SK-N-SH (cell line): ENCODE results near the gene CD69. TPM values are rescaled to one million over a fixed set of nuclear protein-coding genes. Genes with fewer than 3 reads are reported as not detected.

Experiments used
- CTCF ChIA-PET: fragments of 300-600, 350-600 bp; formaldehyde crosslinking; extraction: SDS; loops from one replicate; lab custom pipeline; 2021; lab: Yijun Ruan, JAX
- POLR2A ChIA-PET: fragments of 350-600 bp; sonication (Branson Sonifier 250); formaldehyde crosslinking; extraction: SDS; loops from one replicate; lab custom pipeline; 2020; ENCODE audit warnings: antibody characterized with exemption, inconsistent platforms; lab: Yijun Ruan, JAX
- DNase-seq: peaks from one replicate; pipeline ENCODE4 v3.0.0; 2012
- H2AFZ ChIP-seq: fragments of 200-600 bp; sonication (generic); 2 replicates; pipeline ENCODE4 v1.8.1; 2016; ENCODE audit warnings: antibody characterized with exemption, mild to moderate bottlenecking, low read depth
- H3F3A ChIP-seq: fragments of 200-600 bp; sonication (generic); replicated peaks from 2 replicates; pipeline ENCODE3; 2016; ENCODE audit warnings: antibody characterized with exemption, mild to moderate bottlenecking; ENCODE audit not compliant: insufficient read depth
- H3K27ac ChIP-seq, 2 experiments: fragments of 200-500 bp in 1 of 2; fragments of 200-600 bp in 1 of 2; sonication (Bioruptor generic) in 1 of 2; sonication (generic), shearing (Covaris generic) in 1 of 2; 2 replicates each; pipeline versions ENCODE4 v1.5.1 to v1.6.1; 2014 to 2016; ENCODE audit warnings: low read depth in 2 of 2, inconsistent platforms in 1 of 2, low read length in 1 of 2, mild to moderate bottlenecking in 1 of 2, mixed read lengths in 1 of 2
- H3K27me3 ChIP-seq: fragments of 200-600 bp; sonication (generic), shearing (Covaris generic); 2 replicates; pipeline ENCODE4 v1.6.1; 2016; ENCODE audit warnings: mixed run types; ENCODE audit not compliant: insufficient read depth
- H3K36me3 ChIP-seq, 2 experiments: fragments of 200-500 bp in 1 of 2; fragments of 200-600 bp in 1 of 2; sonication (Bioruptor generic) in 1 of 2; sonication (generic) in 1 of 2; replicated peaks in 1 of 2; 2 replicates each; pipeline versions ENCODE3 to v1.5.1; 2014 to 2016; ENCODE audit warnings: low read length in 1 of 2, mild to moderate bottlenecking in 1 of 2; ENCODE audit not compliant: insufficient read depth in 2 of 2, control insufficient read depth in 1 of 2
- H3K4me1 ChIP-seq, 2 experiments: fragments of 200-500 bp in 1 of 2; fragments of 200-600 bp in 1 of 2; sonication (Bioruptor generic) in 1 of 2; sonication (generic), shearing (Covaris generic) in 1 of 2; 2 replicates each; pipeline versions ENCODE4 v1.5.1 to v1.6.1; 2014 to 2016; ENCODE audit warnings: low read depth in 1 of 2, low read length in 1 of 2, mixed run types in 1 of 2; ENCODE audit not compliant: insufficient read depth in 2 of 2, control insufficient read depth in 1 of 2
- H3K4me2 ChIP-seq: fragments of 200-600 bp; sonication (generic), shearing (Covaris generic); 2 replicates; pipeline ENCODE4 v1.6.1; 2017; ENCODE audit warnings: mixed run types
- H3K4me3 ChIP-seq, 2 experiments: fragments of 200-500 bp in 1 of 2; fragments of 200-600 bp in 1 of 2; sonication (Bioruptor generic) in 1 of 2; sonication (generic), shearing (Covaris generic) in 1 of 2; 2 replicates each; pipeline versions ENCODE4 v1.5.1 to v1.8.1; 2014 to 2016; ENCODE audit warnings: low read depth in 2 of 2, inconsistent platforms in 1 of 2, low read length in 1 of 2, mild to moderate bottlenecking in 1 of 2, mixed read lengths in 1 of 2, moderate library complexity in 1 of 2
- H3K79me2 ChIP-seq: fragments of 200-600 bp; sonication (generic); 2 replicates; pipeline ENCODE4 v1.8.1; 2017; ENCODE audit warnings: mild to moderate bottlenecking; ENCODE audit not compliant: insufficient read depth
- H3K9ac ChIP-seq: fragments of 200-600 bp; sonication (generic); 2 replicates; pipeline ENCODE4 v1.6.1; 2017; ENCODE audit warnings: mixed run types
- H3K9me2 ChIP-seq: fragments of 200-600 bp; sonication (generic); 2 replicates; pipeline ENCODE4 v1.6.1; 2017; ENCODE audit warnings: mixed run types
- H3K9me3 ChIP-seq: fragments of 200-600 bp; sonication (generic); 2 replicates; pipeline ENCODE4 v1.6.1; 2017; ENCODE audit warnings: mixed run types, mild to moderate bottlenecking, moderate library complexity
- H4K20me1 ChIP-seq: fragments of 200-600 bp; sonication (generic); 2 replicates; pipeline ENCODE4 v1.6.1; 2017; ENCODE audit warnings: mild to moderate bottlenecking, mixed run types; ENCODE audit not compliant: insufficient read depth
- CHD2 ChIP-seq: fragments of 150-350 bp; IDR thresholded peaks from 2 replicates; pipeline ENCODE4 v1.6.1; 2018; ENCODE audit warnings: low read length; ENCODE audit not compliant: partially characterized antibody
- FOSL2 ChIP-seq: IDR thresholded peaks from 2 replicates; pipeline ENCODE4 v1.4.0; 2012; ENCODE audit warnings: low read depth, mild to moderate bottlenecking, moderate library complexity, borderline replicate concordance
- FOXJ3 ChIP-seq: sonication (generic); formaldehyde crosslinking; IDR thresholded peaks from 2 replicates; pipeline ENCODE4 v1.5.1; 2020; ENCODE audit warnings: mild to moderate bottlenecking, missing genetic modification reagents
- NFIC ChIP-seq: IDR thresholded peaks from 2 replicates; pipeline ENCODE4 v1.4.0; 2012; ENCODE audit warnings: borderline replicate concordance
- RAD21 ChIP-seq: IDR thresholded peaks from 2 replicates; pipeline ENCODE4 v1.6.1; 2012; ENCODE audit warnings: mild to moderate bottlenecking, low read length
- RCOR1 ChIP-seq: fragments of 150-350 bp; IDR thresholded peaks from 2 replicates; pipeline ENCODE4 v1.6.1; 2017; ENCODE audit warnings: antibody characterized with exemption, low read length
- SMC3 ChIP-seq: IDR thresholded peaks from 2 replicates; pipeline ENCODE4 v1.6.1; 2012; ENCODE audit warnings: low read depth, low read length, improper control_type of control experiment
- YY1 ChIP-seq: IDR thresholded peaks from 2 replicates; pipeline ENCODE4 v1.4.0; 2012; ENCODE audit warnings: low read depth, mild to moderate bottlenecking
- WGBS: methylation state at CpG from one replicate; pipeline ENCODE4 v1.1.6; 2017; ENCODE audit warnings: low lambda C conversion rate; 5-methylcytosine and 5-hydroxymethylcytosine counted together
- polyA plus RNA-seq, 3 experiments: library from polyadenylated mRNA; depleted of rRNA; stranded (reverse); fragments of >200 nt; gene quantifications; 2 replicates each; pipeline ENCODE4 v1.2.3, GENCODE V29; 2012
- TF ChIP-seq, protein P1 (sequence below): fragments of 200-600 bp; sonication (generic); IDR thresholded peaks from 2 replicates; pipeline ENCODE4 v1.6.1; 2017; ENCODE audit warnings: antibody characterized with exemption, mild to moderate bottlenecking, moderate library complexity
- TF ChIP-seq, protein P2 (sequence below): IDR thresholded peaks from 2 replicates; pipeline ENCODE4 v1.4.0; 2012; ENCODE audit warnings: low read depth, borderline replicate concordance
- TF ChIP-seq, protein P3 (sequence below): IDR thresholded peaks from 2 replicates; pipeline ENCODE4; 2012
- TF ChIP-seq, protein P4 (sequence below): IDR thresholded peaks from 2 replicates; pipeline ENCODE4 v1.4.0; 2012; ENCODE audit warnings: low read depth

The CD69 gene
- polyA plus RNA-seq, 1 of the 3 experiments (the other 2 are of a cell fraction) = not detected

DNA sequence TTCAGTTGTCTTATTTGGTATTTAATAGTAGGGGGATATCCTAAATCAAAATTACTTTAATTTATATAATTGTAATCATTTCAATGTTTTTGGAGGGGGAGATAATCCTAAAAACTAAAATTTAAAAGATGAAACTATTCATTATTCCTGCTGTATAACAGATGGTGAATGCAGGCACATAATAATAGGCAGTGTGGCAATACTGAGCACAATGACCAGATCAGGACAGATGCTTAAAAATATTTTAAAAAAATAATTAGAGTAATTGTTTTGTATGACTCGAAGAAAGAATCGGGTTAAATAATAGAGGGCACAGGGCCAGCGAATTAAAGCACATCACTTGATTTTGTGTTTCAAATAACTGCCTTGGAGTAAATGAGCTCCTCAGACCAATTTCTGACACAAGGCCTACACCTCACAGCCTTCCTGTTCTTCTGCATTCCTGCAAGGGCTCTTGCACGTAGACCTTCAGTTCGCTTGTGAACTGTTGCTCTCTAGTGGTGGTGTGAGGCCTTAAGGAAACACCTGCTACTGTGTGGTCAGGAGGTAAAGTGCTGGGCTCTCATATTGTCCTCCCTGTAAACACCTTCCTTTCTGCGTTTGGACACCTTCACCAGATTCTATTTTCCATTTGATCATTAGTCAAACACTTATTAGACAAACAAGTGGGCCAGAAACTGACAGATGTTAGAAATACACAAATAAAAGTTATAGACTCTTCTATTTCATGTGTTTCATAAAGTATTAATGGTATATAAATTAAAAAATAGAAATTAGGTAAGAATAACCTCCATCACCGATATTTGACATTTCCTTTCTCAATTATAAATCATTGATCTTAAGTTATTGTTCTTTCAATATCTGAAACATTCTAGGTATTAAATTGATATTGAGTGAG is 37.3 kb upstream of the CD69 start:
- no peak overlapping the region for H3K4me2 ChIP-seq
- TF ChIP-seq RCOR1 (no peak), RAD21 (0 out of 2 replicates have a peak, but pooled peaks have one; percentile 25), YY1 (no peak), FOXJ3 (CRISPR knock-in tag) (no peak)
- TF ChIP-seq, protein P1, sequence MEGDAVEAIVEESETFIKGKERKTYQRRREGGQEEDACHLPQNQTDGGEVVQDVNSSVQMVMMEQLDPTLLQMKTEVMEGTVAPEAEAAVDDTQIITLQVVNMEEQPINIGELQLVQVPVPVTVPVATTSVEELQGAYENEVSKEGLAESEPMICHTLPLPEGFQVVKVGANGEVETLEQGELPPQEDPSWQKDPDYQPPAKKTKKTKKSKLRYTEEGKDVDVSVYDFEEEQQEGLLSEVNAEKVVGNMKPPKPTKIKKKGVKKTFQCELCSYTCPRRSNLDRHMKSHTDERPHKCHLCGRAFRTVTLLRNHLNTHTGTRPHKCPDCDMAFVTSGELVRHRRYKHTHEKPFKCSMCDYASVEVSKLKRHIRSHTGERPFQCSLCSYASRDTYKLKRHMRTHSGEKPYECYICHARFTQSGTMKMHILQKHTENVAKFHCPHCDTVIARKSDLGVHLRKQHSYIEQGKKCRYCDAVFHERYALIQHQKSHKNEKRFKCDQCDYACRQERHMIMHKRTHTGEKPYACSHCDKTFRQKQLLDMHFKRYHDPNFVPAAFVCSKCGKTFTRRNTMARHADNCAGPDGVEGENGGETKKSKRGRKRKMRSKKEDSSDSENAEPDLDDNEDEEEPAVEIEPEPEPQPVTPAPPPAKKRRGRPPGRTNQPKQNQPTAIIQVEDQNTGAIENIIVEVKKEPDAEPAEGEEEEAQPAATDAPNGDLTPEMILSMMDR = peak; percentile 21; the same call in 1 of the 2 replicates
- no peak overlapping the region for H3K4me3 ChIP-seq
- H3F3A ChIP-seq = no peaks in the 10 kb centered on the region
- no peaks in the 10 kb centered on the region for H3K36me3 ChIP-seq
- WGBS = 9% methylated on average over 7 of the region's 7 CpGs
- H3K79me2 ChIP-seq = no peaks in the 10 kb centered on the region
- POLR2A ChIA-PET = no interaction called here
- H2AFZ ChIP-seq = no peak overlapping the region
- no peaks in the 10 kb centered on the region for H3K9me2 ChIP-seq
- H3K9ac ChIP-seq = no peak overlapping the region
- no peak for DNase-seq
- H3K27ac ChIP-seq = no peak overlapping the region
- H4K20me1 ChIP-seq = no peaks in the 10 kb centered on the region
- H3K4me1 ChIP-seq = no peaks in the 10 kb centered on the region
- H3K9me3 ChIP-seq = no peaks in the 10 kb centered on the region
- CTCF ChIA-PET = interaction anchor here (2.1 kb wide), 1 partner anchor 48 kb away, joined by 7 read pairs; no protein-coding TSS in a partner anchor
- H3K27me3 ChIP-seq = no peaks in the 10 kb centered on the region; the same call in 1 of the 2 replicates

DNA sequence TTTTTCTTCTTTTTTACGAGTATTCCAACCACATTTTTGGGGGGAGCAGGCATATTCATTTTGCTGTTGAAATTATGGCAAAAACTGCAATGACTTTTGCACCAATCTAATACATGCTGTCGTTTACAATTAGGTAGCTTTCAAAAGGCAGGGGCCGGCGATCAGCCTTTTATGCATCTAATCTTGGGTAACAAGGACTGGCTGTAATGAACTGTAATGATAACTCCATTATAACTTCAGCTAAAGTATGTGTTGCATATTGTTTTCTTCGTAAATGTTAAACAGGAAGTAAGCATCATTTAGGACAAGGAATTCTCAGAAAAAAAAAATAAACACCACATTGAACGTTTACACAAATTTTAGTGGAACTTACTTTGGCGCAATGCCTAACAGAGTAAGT is 36.3 kb upstream of the CD69 start:
- Histone ChIP-seq H3K4me1 (no peaks in the 10 kb centered on the region), H3K9me3 (no peaks in the 10 kb centered on the region), H3K27me3 (no peaks in the 10 kb centered on the region; the same call in 1 of the 2 replicates), H3K79me2 (no peaks in the 10 kb centered on the region), H3K9me2 (no peaks in the 10 kb centered on the region), H3K36me3 (no peaks in the 10 kb centered on the region), H2AFZ (no peak overlapping the region), H3K9ac (no peak overlapping the region), H3K4me3 (no peak overlapping the region), H3K27ac (no peak overlapping the region), H3K4me2 (no peak overlapping the region), H3F3A (no peaks in the 10 kb centered on the region), H4K20me1 (no peaks in the 10 kb centered on the region)
- ChIA-PET POLR2A (no interaction called here), CTCF (interaction anchor here (0.8 to 2.1 kb wide), 2 partner anchors 47 to 110 kb away, joined by 3 to 7 read pairs; no protein-coding TSS in a partner anchor)
- 14% methylated on average over 7 of the region's 7 CpGs for WGBS
- TF ChIP-seq, protein P2, sequence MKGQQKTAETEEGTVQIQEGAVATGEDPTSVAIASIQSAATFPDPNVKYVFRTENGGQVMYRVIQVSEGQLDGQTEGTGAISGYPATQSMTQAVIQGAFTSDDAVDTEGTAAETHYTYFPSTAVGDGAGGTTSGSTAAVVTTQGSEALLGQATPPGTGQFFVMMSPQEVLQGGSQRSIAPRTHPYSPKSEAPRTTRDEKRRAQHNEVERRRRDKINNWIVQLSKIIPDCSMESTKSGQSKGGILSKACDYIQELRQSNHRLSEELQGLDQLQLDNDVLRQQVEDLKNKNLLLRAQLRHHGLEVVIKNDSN = no peak
- no peak for TF ChIP-seq CHD2
- no peak for TF ChIP-seq YY1
- TF ChIP-seq, protein P3, sequence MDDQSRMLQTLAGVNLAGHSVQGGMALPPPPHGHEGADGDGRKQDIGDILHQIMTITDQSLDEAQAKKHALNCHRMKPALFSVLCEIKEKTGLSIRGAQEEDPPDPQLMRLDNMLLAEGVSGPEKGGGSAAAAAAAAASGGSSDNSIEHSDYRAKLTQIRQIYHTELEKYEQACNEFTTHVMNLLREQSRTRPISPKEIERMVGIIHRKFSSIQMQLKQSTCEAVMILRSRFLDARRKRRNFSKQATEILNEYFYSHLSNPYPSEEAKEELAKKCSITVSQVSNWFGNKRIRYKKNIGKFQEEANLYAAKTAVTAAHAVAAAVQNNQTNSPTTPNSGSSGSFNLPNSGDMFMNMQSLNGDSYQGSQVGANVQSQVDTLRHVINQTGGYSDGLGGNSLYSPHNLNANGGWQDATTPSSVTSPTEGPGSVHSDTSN = no peak
- TF ChIP-seq, protein P4, sequence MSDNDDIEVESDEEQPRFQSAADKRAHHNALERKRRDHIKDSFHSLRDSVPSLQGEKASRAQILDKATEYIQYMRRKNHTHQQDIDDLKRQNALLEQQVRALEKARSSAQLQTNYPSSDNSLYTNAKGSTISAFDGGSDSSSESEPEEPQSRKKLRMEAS = no peak
- TF ChIP-seq FOSL2 = no peak
- TF ChIP-seq NFIC = no peak
- TF ChIP-seq SMC3 = no peak
- no peak for DNase-seq
